H1 (cell line): ENCODE measurements around the gene CCP110. TPM values are rescaled to one million over a fixed set of nuclear protein-coding genes. Genes with fewer than 3 reads are reported as not detected.

ENCODE experiments used
- CTCF ChIA-PET: fragments of 300-600 bp; sonication (Branson Sonifier 250); formaldehyde crosslinking; loops from one replicate; lab custom pipeline; 2021; ENCODE audit not compliant: partially characterized antibody; lab: Charles Lee
- POLR2A ChIA-PET: fragments of 300-600 bp; sonication (Branson Sonifier 250); formaldehyde crosslinking; loops from one replicate; lab custom pipeline; 2021; ENCODE audit warnings: inconsistent platforms; ENCODE audit not compliant: partially characterized antibody; lab: Charles Lee
- DNase-seq, 2 experiments: peaks; one replicate each; pipeline versions ENCODE4 v3.0.0 to v3.0.0-alpha.2; 2010 to 2022; ENCODE audit warnings: low spot score in 2 of 2, low read depth in 1 of 2, mixed read lengths in 1 of 2
- FAIRE-seq: peaks from 2 replicates; lab custom pipeline; 2011; peaks lifted over from hg19 to GRCh38; lab: Jason Lieb, UNC
- H2AFZ ChIP-seq: 2 replicates; pipeline ENCODE4 v1.8.1; 2012; ENCODE audit warnings: low read length, inconsistent platforms
- H2AK5ac ChIP-seq: 2 replicates; pipeline ENCODE4 v1.6.1; 2013; ENCODE audit warnings: low read depth, low read length
- H2BK120ac ChIP-seq: replicated peaks from 2 replicates; pipeline ENCODE3; 2013; ENCODE audit warnings: low read depth, low read length, inconsistent platforms
- H2BK12ac ChIP-seq: 2 replicates; pipeline ENCODE4 v1.6.1; 2013; ENCODE audit warnings: low read depth, low read length
- H2BK15ac ChIP-seq: 2 replicates; pipeline ENCODE4 v1.6.1; 2013; ENCODE audit warnings: low read length
- H2BK20ac ChIP-seq: 2 replicates; pipeline ENCODE4 v1.6.1; 2013; ENCODE audit warnings: low read length
- H2BK5ac ChIP-seq: 2 replicates; pipeline ENCODE4 v1.6.1; 2013; ENCODE audit warnings: low read depth, low read length
- H3K14ac ChIP-seq: 2 replicates; pipeline ENCODE4 v1.6.1; 2013; ENCODE audit warnings: inconsistent platforms; ENCODE audit not compliant: insufficient read length
- H3K18ac ChIP-seq: 2 replicates; pipeline ENCODE4 v1.6.1; 2013; ENCODE audit warnings: low read length; ENCODE audit errors: extremely low read depth
- H3K23ac ChIP-seq: 2 replicates; pipeline ENCODE4 v1.6.1; 2013; ENCODE audit warnings: inconsistent platforms; ENCODE audit not compliant: insufficient read length
- H3K23me2 ChIP-seq: 2 replicates; pipeline ENCODE4 v1.6.1; 2013; ENCODE audit warnings: low read depth, low read length
- H3K27ac ChIP-seq: 2 replicates; pipeline ENCODE4 v1.6.1; 2011; ENCODE audit warnings: low read depth, low read length, inconsistent platforms
- H3K27me3 ChIP-seq, 4 experiments: replicated peaks in 1 of 4; 1 replicate in 1 of 4; 2 replicates in 3 of 4; pipeline versions ENCODE4 v1.6.1 to v1.8.1; 2011 to 2013; ENCODE audit warnings: low read length in 3 of 4, mild to moderate bottlenecking in 3 of 4, inconsistent platforms in 2 of 4, mixed read lengths in 2 of 4, moderate library complexity in 1 of 4; ENCODE audit not compliant: control insufficient read depth in 3 of 4, insufficient read depth in 3 of 4; ENCODE audit errors: extremely low read depth in 1 of 4
- H3K36me3 ChIP-seq, 4 experiments: 2 replicates each; pipeline versions ENCODE4 v1.6.1 to v1.8.1; 2011 to 2013; ENCODE audit warnings: mild to moderate bottlenecking in 4 of 4, low read length in 3 of 4, moderate library complexity in 2 of 4, control low read depth in 1 of 4, inconsistent platforms in 1 of 4; ENCODE audit not compliant: insufficient read depth in 4 of 4, control insufficient read depth in 2 of 4
- H3K4ac ChIP-seq: replicated peaks from 2 replicates; pipeline ENCODE3; 2013; ENCODE audit warnings: low read length, low read depth, mixed read lengths, inconsistent platforms; ENCODE audit not compliant: insufficient read length
- H3K4me1 ChIP-seq, 4 experiments: replicated peaks in 1 of 4; 1 replicate in 1 of 4; 2 replicates in 3 of 4; pipeline versions ENCODE4 v1.6.1 to v1.8.1; 2011 to 2013; ENCODE audit warnings: low read length in 3 of 4, inconsistent platforms in 2 of 4, mixed read lengths in 1 of 4; ENCODE audit not compliant: insufficient read depth in 4 of 4, control insufficient read depth in 3 of 4
- H3K4me2 ChIP-seq, 2 experiments: 2 replicates each; pipeline versions ENCODE4 v1.6.1 to v1.8.1; 2011 to 2013; ENCODE audit warnings: low read depth in 2 of 2, low read length in 2 of 2, control low read depth in 1 of 2, inconsistent platforms in 1 of 2, mild to moderate bottlenecking in 1 of 2; ENCODE audit not compliant: insufficient read depth in 1 of 2
- H3K4me3 ChIP-seq, 4 experiments: fragments of 200-600, 300-600 bp in 1 of 4; sonication (generic), shearing (Covaris generic), sonication (Bioruptor Twin) in 1 of 4; 2 replicates each; pipeline versions ENCODE4 v1.5.1 to v1.8.1; 2011 to 2016; ENCODE audit warnings: low read length in 4 of 4, low read depth in 3 of 4, control low read depth in 2 of 4, inconsistent platforms in 2 of 4, mild to moderate bottlenecking in 2 of 4, mixed read lengths in 1 of 4, moderate library complexity in 1 of 4; ENCODE audit not compliant: insufficient read depth in 2 of 4; ENCODE audit errors: extremely low read depth in 1 of 4
- H3K56ac ChIP-seq: replicated peaks from 2 replicates; pipeline ENCODE3; 2013; ENCODE audit warnings: low read depth, mild to moderate bottlenecking, mixed read lengths, low read length, inconsistent platforms; ENCODE audit not compliant: insufficient read length
- H3K79me1 ChIP-seq: 2 replicates; pipeline ENCODE4 v1.6.1; 2013; ENCODE audit warnings: low read depth, low read length, control low read depth
- H3K79me2 ChIP-seq, 2 experiments: 2 replicates each; pipeline versions ENCODE4 v1.6.1 to v1.8.1; 2012 to 2013; ENCODE audit warnings: low read length in 2 of 2, mild to moderate bottlenecking in 2 of 2, inconsistent platforms in 1 of 2; ENCODE audit not compliant: insufficient read depth in 2 of 2, control insufficient read depth in 1 of 2
- H3K9ac ChIP-seq, 4 experiments: replicated peaks in 1 of 4; 1 replicate in 1 of 4; 2 replicates in 3 of 4; pipeline versions ENCODE4 v1.6.1 to v1.8.1; 2011 to 2013; ENCODE audit warnings: low read depth in 3 of 4, low read length in 3 of 4, control low read depth in 2 of 4, mild to moderate bottlenecking in 2 of 4, moderate library complexity in 2 of 4, inconsistent platforms in 1 of 4; ENCODE audit errors: extremely low read depth in 1 of 4
- H3K9me3 ChIP-seq, 2 experiments: 2 replicates each; pipeline versions ENCODE4 v1.6.1 to v1.8.1; 2012 to 2013; ENCODE audit warnings: mild to moderate bottlenecking in 2 of 2, moderate library complexity in 2 of 2, control low read depth in 1 of 2, inconsistent platforms in 1 of 2, low read depth in 1 of 2, low read length in 1 of 2, mixed read lengths in 1 of 2; ENCODE audit not compliant: insufficient read depth in 2 of 2
- H4K20me1 ChIP-seq, 2 experiments: replicated peaks in 1 of 2; 2 replicates each; pipeline versions ENCODE3 to v1.8.1; 2011 to 2013; ENCODE audit warnings: inconsistent platforms in 2 of 2, low read length in 2 of 2, mild to moderate bottlenecking in 1 of 2; ENCODE audit not compliant: insufficient read depth in 2 of 2, control insufficient read depth in 1 of 2
- H4K5ac ChIP-seq: 2 replicates; pipeline ENCODE4 v1.6.1; 2013; ENCODE audit warnings: low read length, low read depth, mixed read lengths, inconsistent platforms; ENCODE audit not compliant: insufficient read length
- H4K8ac ChIP-seq: 2 replicates; pipeline ENCODE4 v1.8.0; 2013; ENCODE audit warnings: mild to moderate bottlenecking, moderate library complexity, low read length, inconsistent platforms; ENCODE audit not compliant: insufficient read depth; ENCODE audit errors: extremely low read depth
- H4K91ac ChIP-seq: replicated peaks from 2 replicates; pipeline ENCODE3; 2013; ENCODE audit warnings: low read length, mixed read lengths, inconsistent platforms; ENCODE audit not compliant: insufficient read length
- CEBPB ChIP-seq: IDR thresholded peaks from 2 replicates; pipeline ENCODE4 v1.6.1; 2012; ENCODE audit warnings: low read depth, low read length
- SIN3A ChIP-seq, 2 experiments: IDR thresholded peaks in 1 of 2; conservative IDR thresholded peaks in 1 of 2; 2 replicates each; pipeline ENCODE4 v1.6.1; 2011 to 2012; ENCODE audit warnings: low read length in 2 of 2, improper control_type of control experiment in 1 of 2, low read depth in 1 of 2, mild to moderate bottlenecking in 1 of 2
- WGBS, 2 experiments: shearing (Covaris generic) in 1 of 2; methylation state at CpG; one replicate each; pipeline versions ENCODE4 v1.1.6 to v1.1.7; 2013 to 2015; ENCODE audit warnings: low lambda C conversion rate in 2 of 2, mixed read lengths in 2 of 2, inconsistent platforms in 1 of 2, low coverage in 1 of 2, missing lambda C conversion rate in 1 of 2; ENCODE audit not compliant: insufficient replicate concordance in 2 of 2, insufficient coverage in 1 of 2, insufficient read length in 1 of 2; ENCODE audit errors: extremely low coverage in 1 of 2, missing lambda C conversion rate in 1 of 2; 5-methylcytosine and 5-hydroxymethylcytosine counted together
- polyA plus RNA-seq, 7 experiments: library from polyadenylated mRNA; depleted of rRNA in 3 of 7; stranded (reverse) in 5 of 7; unstranded in 2 of 7; fragments of >200 nt in 5 of 7; fragments of 200-250 nt in 2 of 7; gene quantifications; 1 replicate in 5 of 7; 2 replicates in 1 of 7; 4 replicates in 1 of 7; pipeline versions ENCODE4 v1.2.1 to v1.2.3, GENCODE V29; 2011 to 2013; ENCODE audit warnings: missing spikeins in 2 of 7, mixed read lengths in 2 of 7
- total RNA-seq: library from RNA; stranded (reverse); fragmentation: NEBNext Ultra II Directional; extraction: Animal tissue kit (Norgen Biotek cat#: 25700); gene quantifications from 2 replicates; pipeline ENCODE4 v1.2.1, GENCODE V29; 2021
- TF ChIP-seq, protein P1 (sequence below), 3 experiments: IDR thresholded peaks; 1 replicate in 2 of 3; 2 replicates in 1 of 3; pipeline versions ENCODE4 v1.5.1 to v1.6.1; 2011; ENCODE audit warnings: low read length in 3 of 3, mild to moderate bottlenecking in 3 of 3, inconsistent platforms in 2 of 3, low read depth in 1 of 3, moderate library complexity in 1 of 3; ENCODE audit not compliant: insufficient read depth in 1 of 3; ENCODE audit errors: control extremely low read depth in 1 of 3

Gene CCP110
- total and polyA plus RNA-seq, 2 of the 8 experiments (the other 6 are each of a cell fraction or from before 2014, with no cell fraction given), result 3.2 to 19.8 TPM

DNA sequence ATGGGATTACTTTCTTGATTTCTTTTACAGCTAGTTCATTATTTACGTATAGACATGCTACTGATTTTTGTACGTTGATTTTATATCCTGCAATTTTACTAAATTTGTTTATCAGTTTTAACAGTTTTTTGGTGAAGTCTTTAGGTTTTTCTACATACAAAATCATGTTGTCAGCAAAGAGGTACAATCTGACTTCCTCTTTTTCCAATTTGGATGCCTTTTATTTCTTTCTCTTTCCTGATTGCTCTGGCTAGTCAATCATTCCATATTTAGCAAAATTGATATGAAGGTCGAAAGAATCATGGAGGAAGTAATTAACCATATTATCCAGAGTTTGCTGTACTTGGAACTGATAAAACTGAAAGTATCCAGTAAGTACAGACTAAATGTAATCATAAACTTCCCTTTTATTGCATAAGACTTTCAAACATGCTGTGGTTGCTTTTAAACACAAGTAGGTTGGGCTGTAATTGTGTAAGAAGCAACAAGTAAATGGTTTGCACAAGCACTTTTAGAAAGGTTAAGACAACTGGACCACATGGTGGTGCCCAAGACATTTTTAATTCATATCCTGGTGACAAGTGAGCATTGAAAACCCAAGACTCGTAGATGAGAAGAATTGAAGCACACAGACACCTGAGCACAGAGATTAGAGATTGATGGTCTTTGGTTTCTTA lies 10.2 kb upstream of the CCP110 start:
- Histone ChIP-seq H4K5ac (no peak overlapping the region), H3K36me3 (peaks cover 4 to 49% (median 18%) of the 10 kb centered on the region in 4 experiments; a peak in 6 of 8 replicates), H2BK120ac (no peak overlapping the region), H3K4me2 (no peak overlapping the region), H2AK5ac (no peak overlapping the region), H4K8ac (no peak overlapping the region), H2AFZ (no peak overlapping the region), H3K14ac (no peak overlapping the region), H3K4me3 (no peak overlapping the region), H3K4me1 (no peaks in the 10 kb centered on the region), H3K23me2 (no peaks in the 10 kb centered on the region), H3K9ac (no peak overlapping the region), H2BK12ac (no peak overlapping the region), H3K56ac (no peak overlapping the region), H3K9me3 (no peaks in the 10 kb centered on the region), H2BK15ac (no peak overlapping the region), H3K79me1 (no peaks in the 10 kb centered on the region; the same call in 1 of the 2 replicates), H3K27ac (no peak overlapping the region), H3K27me3 (peaks cover 0 to 1% (median 0%) of the 10 kb centered on the region in 4 experiments; a peak in 1 of 7 replicates), H3K4ac (no peak overlapping the region), H3K79me2 (peaks cover 0 to 23% of the 10 kb centered on the region in 2 experiments; a peak in 2 of 4 replicates), H3K23ac (no peak overlapping the region), H2BK20ac (no peak overlapping the region), H4K20me1 (peaks cover 0 to 4% of the 10 kb centered on the region in 2 experiments), H4K91ac (no peak overlapping the region), H2BK5ac (no peak overlapping the region), H3K18ac (no peak overlapping the region)
- WGBS, 2 experiments, result 85% methylated on average over 4 of the region's 4 CpGs; no CpG with 5 or more reads in 1 of the 2 experiments
- no peak for TF ChIP-seq SIN3A (conservative IDR thresholded peaks at IDR 0.05 in 1 of 2, IDR thresholded peaks at IDR 0.05 in 1 of 2; ENCODE audit: low read depth in 1 of 2, low read length in 2 of 2)
- TF ChIP-seq CEBPB, result no peak
- TF ChIP-seq, protein P1, sequence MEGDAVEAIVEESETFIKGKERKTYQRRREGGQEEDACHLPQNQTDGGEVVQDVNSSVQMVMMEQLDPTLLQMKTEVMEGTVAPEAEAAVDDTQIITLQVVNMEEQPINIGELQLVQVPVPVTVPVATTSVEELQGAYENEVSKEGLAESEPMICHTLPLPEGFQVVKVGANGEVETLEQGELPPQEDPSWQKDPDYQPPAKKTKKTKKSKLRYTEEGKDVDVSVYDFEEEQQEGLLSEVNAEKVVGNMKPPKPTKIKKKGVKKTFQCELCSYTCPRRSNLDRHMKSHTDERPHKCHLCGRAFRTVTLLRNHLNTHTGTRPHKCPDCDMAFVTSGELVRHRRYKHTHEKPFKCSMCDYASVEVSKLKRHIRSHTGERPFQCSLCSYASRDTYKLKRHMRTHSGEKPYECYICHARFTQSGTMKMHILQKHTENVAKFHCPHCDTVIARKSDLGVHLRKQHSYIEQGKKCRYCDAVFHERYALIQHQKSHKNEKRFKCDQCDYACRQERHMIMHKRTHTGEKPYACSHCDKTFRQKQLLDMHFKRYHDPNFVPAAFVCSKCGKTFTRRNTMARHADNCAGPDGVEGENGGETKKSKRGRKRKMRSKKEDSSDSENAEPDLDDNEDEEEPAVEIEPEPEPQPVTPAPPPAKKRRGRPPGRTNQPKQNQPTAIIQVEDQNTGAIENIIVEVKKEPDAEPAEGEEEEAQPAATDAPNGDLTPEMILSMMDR (IDR thresholded peaks at IDR 0.05; ENCODE audit: control extremely low read depth in 1 of 3, insufficient read depth in 1 of 3, low read depth in 1 of 3, low read length in 3 of 3), result no peak
- POLR2A ChIA-PET, result interaction anchor here (0.7 kb wide), 1 partner anchor 8 kb away, joined by 3 read pairs; the partner anchor contains the start of gene GDE1
- FAIRE-seq (no peak), DNase-seq (no peak)
- CTCF ChIA-PET, result interaction anchor here (0.6 to 1.8 kb wide), 4 partner anchors 11 to 334 kb away, joined by 3 to 9 read pairs (median 4); no protein-coding TSS in a partner anchor
